Stimulated activated CD4-positive, alpha-beta T cell treated with anti-CD3 and anti-CD28 coated beads, TNF-alpha, amount 100 ng/mL, for 24 hours (primary cell): ENCODE measurements around the gene LRMDA.

Experiments used
- DNase-seq, 3 experiments: peaks; one replicate each; pipeline ENCODE4 v3.0.0-alpha.2; 2020; ENCODE audit warnings: low read depth in 3 of 3

The LRMDA gene

GRCh38 chr10:75444781-75445386, 13.5 kb downstream of the LRMDA start:
- DNase-seq, result no peak

- DNase-seq, result no peak
Observed at GRCh38 chr10:75446508-75446907, 15.1 kb downstream of the LRMDA start.

GRCh38 chr10:75448166-75448565, 16.7 kb downstream of the LRMDA start:
- no peak for DNase-seq

GRCh38 chr10:75449382-75450074, 18.1 kb downstream of the LRMDA start:
- no peak for DNase-seq

GRCh38 chr10:75450075-75450445, 18.6 kb downstream of the LRMDA start:
- no peak for DNase-seq

GRCh38 chr10:75450644-75451640, 19.5 kb downstream of the LRMDA start:
- DNase-seq, result no peak

GRCh38 chr10:75451831-75452230, 20.4 kb downstream of the LRMDA start:
- DNase-seq, result no peak

GRCh38 chr10:75452997-75453396, 21.6 kb downstream of the LRMDA start:
- no peak for DNase-seq

- DNase-seq, result no peak
Observed at GRCh38 chr10:75456122-75456521, 24.7 kb downstream of the LRMDA start.

- DNase-seq, result no peak
Observed at GRCh38 chr10:75460059-75460458, 28.6 kb downstream of the LRMDA start.

- no peak for DNase-seq
Observed at GRCh38 chr10:75461672-75462649, 30.5 kb downstream of the LRMDA start.

- DNase-seq, result no peak
Observed at GRCh38 chr10:75462865-75463264, 31.4 kb downstream of the LRMDA start.

GRCh38 chr10:75464478-75465449, 33.3 kb downstream of the LRMDA start:
- DNase-seq, result no peak

- no peak for DNase-seq
Observed at GRCh38 chr10:75465450-75465827, 34.0 kb downstream of the LRMDA start.

GRCh38 chr10:75466001-75466400, 34.6 kb downstream of the LRMDA start:
- DNase-seq, result no peak

- DNase-seq, result no peak
Observed at GRCh38 chr10:75466886-75467285, 35.5 kb downstream of the LRMDA start.

- DNase-seq, result no peak
Observed at GRCh38 chr10:75468612-75469005, 37.2 kb downstream of the LRMDA start.

- no peak for DNase-seq
Observed at GRCh38 chr10:75469006-75469616, 37.7 kb downstream of the LRMDA start.

- DNase-seq, result no peak
Observed at GRCh38 chr10:75470901-75471300, 39.5 kb downstream of the LRMDA start.

- no peak for DNase-seq
Observed at GRCh38 chr10:75472685-75473084, 41.3 kb downstream of the LRMDA start.
